ENCODE data around the gene ERRFI1.

The ERRFI1 gene

GRCh38 chr1:8046391-8046790 is 20.3 kb upstream of the ERRFI1 start:
- in situ Hi-C loops (cut with MboI; ENCODE audit: low sequenced_read_pairs) = no loop called here

GRCh38 chr1:8043621-8044020 is 17.5 kb upstream of the ERRFI1 start:
- in situ Hi-C loops (cut with MboI; ENCODE audit: low sequenced_read_pairs) = no loop called here

GRCh38 chr1:8042134-8042533 is 16.0 kb upstream of the ERRFI1 start:
- in situ Hi-C loops (cut with MboI; ENCODE audit: low sequenced_read_pairs) = no loop called here

DNA sequence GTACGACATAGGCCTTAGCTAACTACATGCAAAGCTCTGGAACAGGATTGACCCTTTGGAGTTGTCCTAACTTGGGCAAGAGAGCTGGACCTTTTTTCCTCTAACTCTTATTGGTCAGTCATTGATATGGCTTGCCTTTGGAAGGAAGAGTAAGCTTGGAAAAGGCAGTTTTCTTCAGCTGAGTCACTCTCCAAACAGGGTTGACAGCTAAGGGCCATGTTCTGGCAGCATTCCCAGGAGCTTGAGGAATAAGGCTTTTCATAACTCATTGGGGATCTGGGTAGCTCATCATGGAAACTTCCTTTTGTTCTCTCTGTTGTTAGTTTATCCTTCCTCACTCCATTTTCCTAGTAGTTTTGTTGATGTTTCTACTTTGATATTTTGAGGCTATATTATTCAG is 14.5 kb upstream of the ERRFI1 start:
- in situ Hi-C loops (cut with MboI; ENCODE audit: low sequenced_read_pairs) = no loop called here

DNA sequence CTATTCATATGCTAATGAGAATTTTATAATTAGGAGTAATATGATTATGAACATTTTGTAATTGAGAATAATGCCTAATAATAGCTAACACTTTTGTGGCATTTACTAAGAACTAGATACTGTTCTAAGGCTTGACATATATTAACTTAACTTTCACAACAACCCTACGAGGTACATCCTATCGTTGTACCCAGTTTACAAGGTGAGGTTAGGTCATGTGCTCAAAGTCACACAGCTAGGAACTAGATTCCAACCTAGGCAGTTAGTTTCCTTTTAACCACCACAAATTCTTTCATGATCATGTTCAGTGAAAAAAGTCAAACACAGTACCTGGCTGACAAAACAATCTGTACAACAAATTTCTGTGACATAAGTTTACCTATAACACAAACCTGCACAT is 13.0 kb upstream of the ERRFI1 start:
- in situ Hi-C loops (cut with MboI; ENCODE audit: low sequenced_read_pairs) = loop anchor here (10.0 kb wide), 1 partner anchor 276 kb away; the partner anchor contains the start of gene SLC45A1

GRCh38 chr1:8035289-8035688 is 9.2 kb upstream of the ERRFI1 start:
- in situ Hi-C loops (cut with MboI; ENCODE audit: low sequenced_read_pairs) = loop anchor here (10.0 kb wide), 1 partner anchor 280 kb away; the partner anchor contains the start of gene SLC45A1

DNA sequence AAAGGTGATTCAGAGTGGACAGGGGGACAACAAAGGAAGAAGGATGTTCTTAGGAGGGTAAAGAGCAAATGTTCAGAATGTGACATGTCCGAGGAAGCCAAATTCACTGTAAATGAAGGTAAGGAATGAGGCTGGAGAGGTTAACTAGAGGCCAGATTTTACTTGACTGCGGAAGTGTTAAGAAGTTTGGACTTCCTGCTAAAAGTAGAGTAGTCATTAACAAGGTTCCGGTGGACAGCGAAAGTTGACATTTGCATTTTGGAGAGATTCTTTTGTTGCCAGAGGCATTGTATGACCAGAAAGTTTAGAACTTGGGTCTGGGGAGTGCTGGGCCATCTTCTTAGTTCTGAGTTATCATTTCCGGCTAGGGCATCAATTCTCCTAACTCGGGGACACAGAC is 7.2 kb upstream of the ERRFI1 start:
- in situ Hi-C loops (cut with MboI; ENCODE audit: low sequenced_read_pairs) = loop anchor here (10.0 kb wide), 1 partner anchor 281 kb away; the partner anchor contains the start of gene SLC45A1

DNA sequence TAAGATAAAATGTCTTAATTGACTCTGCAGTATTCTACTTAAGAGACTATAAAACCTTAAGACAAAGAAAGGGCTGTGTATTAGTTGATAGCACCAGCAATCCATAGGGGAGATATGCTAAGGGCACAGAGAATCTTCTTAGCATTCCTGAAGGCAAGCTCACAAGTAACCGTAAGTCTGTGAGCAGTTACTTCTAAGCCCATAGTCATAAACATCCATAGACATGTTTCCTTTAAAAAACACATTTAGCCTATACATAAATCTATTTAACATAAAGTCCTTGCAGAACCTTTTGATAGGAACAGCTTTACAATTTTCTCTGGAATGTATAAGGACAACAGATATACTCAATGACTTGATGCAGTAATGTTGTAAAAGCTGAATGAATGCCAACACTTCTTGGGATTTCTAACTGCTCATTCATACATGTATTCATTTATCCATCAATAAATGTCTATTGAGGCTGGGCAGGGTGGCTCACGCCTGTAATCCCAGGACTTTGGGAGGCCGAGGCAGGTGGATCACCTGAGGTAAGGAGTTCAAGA is 6.3 kb upstream of the ERRFI1 start:
- in situ Hi-C loops (cut with MboI; ENCODE audit: low sequenced_read_pairs) = loop anchor here (10.0 kb wide), 1 partner anchor 282 kb away; the partner anchor contains the start of gene SLC45A1

DNA sequence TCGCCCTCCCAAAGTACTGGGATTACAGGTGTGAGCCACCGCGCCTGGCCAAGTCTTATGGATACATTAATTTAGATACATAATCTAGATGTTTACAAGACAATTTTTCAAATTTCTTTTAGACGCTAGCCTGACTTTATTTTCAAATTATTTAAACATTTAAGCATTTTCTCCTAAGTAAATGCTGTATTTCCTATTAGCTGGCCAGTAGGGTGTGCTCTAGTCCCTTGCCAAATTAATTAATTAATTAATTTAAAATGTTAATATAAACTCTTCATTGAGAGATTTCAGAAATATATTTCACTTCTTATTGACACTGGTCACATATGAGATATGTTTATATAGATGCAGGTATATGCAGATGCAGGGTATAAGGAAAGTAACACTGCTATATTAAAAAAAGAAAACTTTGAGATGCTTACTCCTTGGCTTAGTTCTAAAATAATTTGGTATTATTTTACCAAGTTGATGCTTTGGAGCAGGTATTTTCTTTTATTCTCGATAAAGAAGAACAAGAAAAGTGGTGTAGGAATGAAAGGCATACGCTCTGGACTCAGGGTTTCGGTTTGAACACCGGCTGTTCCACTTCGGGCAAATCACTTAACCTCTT is 5.2 kb upstream of the ERRFI1 start:
- in situ Hi-C loops (cut with MboI; ENCODE audit: low sequenced_read_pairs) = loop anchor here (10.0 kb wide), 1 partner anchor 284 kb away; the partner anchor contains the start of gene SLC45A1

GRCh38 chr1:8028571-8028910 is 2.4 kb upstream of the ERRFI1 start:
- in situ Hi-C loops (cut with MboI; ENCODE audit: low sequenced_read_pairs) = no loop called here

- in situ Hi-C loops (cut with MboI; ENCODE audit: low sequenced_read_pairs) = no loop called here
Measured at GRCh38 chr1:8027748-8028570, 1.9 kb upstream of the ERRFI1 start.

DNA sequence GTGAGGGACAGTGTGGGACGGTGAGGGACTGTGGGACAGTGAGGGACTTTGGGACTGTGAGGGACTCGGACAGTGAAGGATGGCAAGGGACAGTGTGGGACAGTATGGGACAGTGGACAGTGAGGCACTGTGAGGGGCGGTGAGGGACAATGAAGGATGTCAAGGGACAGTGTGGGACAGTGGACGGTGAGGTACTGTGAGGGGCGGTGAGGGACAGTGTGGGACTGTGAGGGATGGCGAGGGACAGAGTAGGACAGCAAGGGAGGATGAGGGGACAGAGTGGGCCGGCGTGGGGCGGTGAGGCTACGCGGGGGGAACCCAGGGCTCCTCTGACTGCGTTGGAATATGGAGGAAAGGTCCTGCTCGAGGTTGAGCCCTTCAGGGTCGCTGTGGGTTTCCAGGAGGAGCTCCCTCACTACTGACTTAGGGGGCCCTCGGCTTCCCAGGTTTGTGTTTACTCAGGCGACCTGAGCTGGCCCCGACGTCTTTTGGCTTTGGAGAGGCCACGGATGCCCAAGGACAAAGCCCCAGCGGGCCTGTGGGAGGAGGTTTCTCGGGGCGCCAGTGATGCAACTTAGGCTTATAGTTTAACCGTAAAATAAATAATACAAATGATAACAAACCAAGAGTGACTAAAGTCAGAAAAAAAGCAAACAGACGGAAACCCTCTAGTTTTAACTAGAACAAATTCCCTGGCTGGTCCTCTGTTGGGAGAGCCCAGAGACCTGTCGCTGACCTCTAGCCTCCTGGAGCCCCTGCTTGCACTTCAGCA is 1.1 kb upstream of the ERRFI1 start:
- in situ Hi-C loops (cut with MboI; ENCODE audit: low sequenced_read_pairs) = no loop called here

DNA sequence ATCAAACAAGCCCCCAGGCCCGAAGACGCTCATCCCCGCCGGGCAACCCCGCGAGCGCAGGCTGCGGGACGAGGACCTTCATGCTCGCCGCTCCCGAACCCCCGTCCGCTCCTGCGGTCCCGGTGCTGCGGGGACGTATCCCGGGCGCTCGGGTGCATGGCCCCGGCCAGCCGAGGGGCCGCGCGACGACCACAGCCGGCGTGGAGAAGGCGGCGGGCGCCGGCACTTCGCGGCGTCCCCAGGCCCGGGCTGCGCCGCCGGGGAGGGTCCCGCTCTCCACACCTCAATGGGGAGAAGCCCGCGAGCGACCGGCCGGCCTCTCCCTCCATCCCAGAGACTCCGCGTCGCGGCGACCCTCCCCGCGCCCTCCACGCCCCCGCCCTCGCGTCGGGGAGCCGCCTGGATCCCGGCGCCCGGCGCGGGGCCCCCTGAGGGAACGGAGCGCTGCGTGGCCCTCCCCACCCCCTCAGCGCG is 401 bp downstream of the ERRFI1 start:
- in situ Hi-C loops (cut with MboI; ENCODE audit: low sequenced_read_pairs) = no loop called here

GRCh38 chr1:8025061-8025670 is 943 bp downstream of the ERRFI1 start:
- in situ Hi-C loops (cut with MboI; ENCODE audit: low sequenced_read_pairs) = no loop called here

- in situ Hi-C loops (cut with MboI; ENCODE audit: low sequenced_read_pairs) = no loop called here
Measured at GRCh38 chr1:8024329-8024728, 1.8 kb downstream of the ERRFI1 start.

- in situ Hi-C loops (cut with MboI; ENCODE audit: low sequenced_read_pairs) = no loop called here
Measured at GRCh38 chr1:8023995-8024313, 2.2 kb downstream of the ERRFI1 start.

- in situ Hi-C loops (cut with MboI; ENCODE audit: low sequenced_read_pairs) = no loop called here
Measured at GRCh38 chr1:8023287-8023994, 2.7 kb downstream of the ERRFI1 start.

GRCh38 chr1:8022395-8023286 is 3.5 kb downstream of the ERRFI1 start:
- in situ Hi-C loops (cut with MboI; ENCODE audit: low sequenced_read_pairs) = no loop called here

DNA sequence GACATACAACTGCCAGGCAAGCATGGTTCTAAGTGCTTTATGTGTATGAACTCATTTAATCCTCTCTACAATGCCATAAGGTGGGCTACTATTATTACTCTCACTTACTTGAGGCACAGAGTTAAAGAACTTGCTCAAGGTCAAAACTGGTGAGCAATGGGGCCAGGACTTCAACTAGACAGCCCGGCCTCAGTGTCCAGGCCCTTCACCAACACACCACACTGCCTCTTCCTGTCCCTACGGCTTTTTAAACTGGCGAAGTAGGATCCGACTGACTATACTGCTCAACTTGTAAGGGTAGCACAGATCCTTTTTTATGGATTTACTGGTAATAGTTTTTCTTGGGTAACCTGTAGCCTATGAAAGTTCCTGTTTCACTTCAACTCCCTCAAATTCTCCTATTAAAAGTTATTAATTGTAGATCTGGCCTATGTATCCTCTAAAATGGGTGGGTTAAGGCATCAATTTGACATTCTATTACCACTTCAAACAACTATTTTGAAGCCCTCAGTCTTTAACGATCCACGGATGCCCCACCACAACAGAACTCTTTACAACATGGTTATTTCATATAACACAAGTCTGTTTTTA is 4.3 kb downstream of the ERRFI1 start:
- in situ Hi-C loops (cut with MboI; ENCODE audit: low sequenced_read_pairs) = no loop called here
